ENCODE results near the gene CGA.

CGA gene

DNA sequence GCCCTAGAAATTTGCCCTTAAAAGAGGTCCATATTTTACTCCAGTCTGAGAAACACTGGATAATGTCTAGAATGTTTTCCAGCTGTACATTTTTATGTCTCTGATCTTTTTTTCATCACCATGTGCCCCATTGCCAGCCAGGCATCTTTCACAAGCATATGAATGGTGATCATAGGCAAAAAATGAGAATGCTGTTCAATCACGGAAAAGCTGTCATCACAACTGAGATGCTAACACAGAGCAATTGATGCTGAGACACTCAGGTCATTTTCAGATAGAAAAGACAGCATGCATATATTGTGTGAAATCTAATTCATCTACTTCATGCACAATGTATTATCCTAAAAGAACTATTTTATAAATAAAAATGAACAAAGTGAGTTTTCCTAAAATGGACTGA lies 41.6 kb downstream of the CGA start:
- TF ChIP-seq, protein P1, sequence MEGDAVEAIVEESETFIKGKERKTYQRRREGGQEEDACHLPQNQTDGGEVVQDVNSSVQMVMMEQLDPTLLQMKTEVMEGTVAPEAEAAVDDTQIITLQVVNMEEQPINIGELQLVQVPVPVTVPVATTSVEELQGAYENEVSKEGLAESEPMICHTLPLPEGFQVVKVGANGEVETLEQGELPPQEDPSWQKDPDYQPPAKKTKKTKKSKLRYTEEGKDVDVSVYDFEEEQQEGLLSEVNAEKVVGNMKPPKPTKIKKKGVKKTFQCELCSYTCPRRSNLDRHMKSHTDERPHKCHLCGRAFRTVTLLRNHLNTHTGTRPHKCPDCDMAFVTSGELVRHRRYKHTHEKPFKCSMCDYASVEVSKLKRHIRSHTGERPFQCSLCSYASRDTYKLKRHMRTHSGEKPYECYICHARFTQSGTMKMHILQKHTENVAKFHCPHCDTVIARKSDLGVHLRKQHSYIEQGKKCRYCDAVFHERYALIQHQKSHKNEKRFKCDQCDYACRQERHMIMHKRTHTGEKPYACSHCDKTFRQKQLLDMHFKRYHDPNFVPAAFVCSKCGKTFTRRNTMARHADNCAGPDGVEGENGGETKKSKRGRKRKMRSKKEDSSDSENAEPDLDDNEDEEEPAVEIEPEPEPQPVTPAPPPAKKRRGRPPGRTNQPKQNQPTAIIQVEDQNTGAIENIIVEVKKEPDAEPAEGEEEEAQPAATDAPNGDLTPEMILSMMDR (IDR thresholded peaks at IDR 0.05) = no peak
- no peak for TF ChIP-seq ZFX (IDR thresholded peaks at IDR 0.05; ENCODE audit: borderline replicate concordance)
- H3K27ac ChIP-seq = no peak overlapping the region

DNA sequence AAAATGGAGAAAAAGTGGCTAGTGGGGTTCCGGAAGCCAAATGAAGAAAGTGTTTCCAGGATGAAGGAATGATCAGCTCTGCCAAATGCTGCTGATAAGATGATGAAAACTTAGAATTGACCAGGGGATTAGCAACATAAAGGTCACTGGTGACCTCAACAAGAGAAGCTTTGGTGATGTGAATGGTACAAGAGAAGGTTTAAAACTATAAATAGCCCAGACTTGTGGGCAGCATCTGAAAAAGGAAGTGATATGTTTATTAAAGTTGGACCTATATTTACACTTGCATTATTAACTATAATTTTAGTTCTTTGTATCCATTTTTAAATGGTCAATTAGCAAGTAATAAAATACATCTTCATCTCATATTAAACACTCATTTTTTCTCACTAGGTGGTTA lies 45.1 kb downstream of the CGA start:
- TF ChIP-seq, protein P1 (IDR thresholded peaks at IDR 0.05) = no peak
- TF ChIP-seq ZFX (IDR thresholded peaks at IDR 0.05; ENCODE audit: borderline replicate concordance) = no peak
- H3K27ac ChIP-seq = no peak overlapping the region

GRCh38 chr6:87045521-87046075 lies 49.3 kb downstream of the CGA start:
- no peak overlapping the region for H3K27ac ChIP-seq
- TF ChIP-seq, protein P1 (IDR thresholded peaks at IDR 0.05) = no peak
- TF ChIP-seq ZFX (IDR thresholded peaks at IDR 0.05; ENCODE audit: borderline replicate concordance) = no peak

DNA sequence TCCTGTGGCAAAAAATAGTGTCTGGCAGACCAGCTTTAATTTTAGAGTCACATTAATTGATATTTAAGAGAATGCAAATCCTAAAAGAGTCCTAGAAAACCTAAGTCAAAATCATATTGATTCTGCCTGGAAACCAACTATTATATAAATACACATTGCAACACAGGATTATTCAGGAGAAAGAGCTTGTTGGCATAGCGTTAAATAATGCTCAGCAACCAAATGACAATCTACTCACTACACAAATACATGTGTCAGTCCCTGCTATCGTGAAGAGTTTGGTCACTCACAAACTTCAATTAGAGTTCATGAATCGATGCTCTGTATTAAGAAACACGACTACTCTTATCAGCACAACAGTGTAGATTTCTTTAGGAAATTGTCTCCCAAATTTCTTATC lies 54.2 kb downstream of the CGA start:
- H3K27ac ChIP-seq = no peak overlapping the region
- TF ChIP-seq, protein P1 (IDR thresholded peaks at IDR 0.05) = no peak
- no peak for TF ChIP-seq ZFX (IDR thresholded peaks at IDR 0.05; ENCODE audit: borderline replicate concordance)

Measured in 22Rv1 (cell line).